Stomach (tissue), 4 donors: ENCODE data around the gene PPP1R1A.

Source experiments
- CTCF ChIP-seq, 7 experiments: fragments of 450-650 bp in 4 of 7; fragments of 200-600 bp in 3 of 7; sonication (generic) in 3 of 7; IDR thresholded peaks; one replicate each; pipeline ENCODE4 v1.5.1; 2016 to 2019; ENCODE audit warnings: antibody characterized with exemption in 7 of 7, control low read depth in 2 of 7, mild to moderate bottlenecking in 1 of 7
- EP300 ChIP-seq: sonication (generic); formaldehyde crosslinking; IDR thresholded peaks from one replicate; pipeline ENCODE4 v1.6.1; 2017; ENCODE audit warnings: antibody characterized with exemption
- POLR2A ChIP-seq, 4 donors: fragments of 450-650 bp; IDR thresholded peaks; one replicate each; pipeline ENCODE4 v1.6.1; 2016; ENCODE audit warnings: antibody characterized with exemption in 4 of 4, control low read depth in 2 of 4, mild to moderate bottlenecking in 1 of 4, moderate library complexity in 1 of 4
- POLR2AphosphoS5 ChIP-seq, 3 donors: sonication (generic); formaldehyde crosslinking; IDR thresholded peaks; one replicate each; pipeline ENCODE4 v1.6.1; 2016; ENCODE audit warnings: antibody characterized with exemption in 3 of 3

- TF ChIP-seq CTCF (IDR thresholded peaks at IDR 0.05) (no peak), POLR2AphosphoS5 (IDR thresholded peaks at IDR 0.05) (no peak), EP300 (no peak), POLR2A (IDR thresholded peaks at IDR 0.05) (no peak)
Measured at GRCh38 chr12:54622463-54623183, 34.2 kb upstream of the PPP1R1A start.
